ENCODE measurements around the gene CLIC4. TPM values are rescaled to one million over a fixed set of nuclear protein-coding genes. Genes with fewer than 3 reads are reported as not detected.
A peak's percentile ranks its signal among the peaks of the same experiment; 100 is the strongest.

The CLIC4 gene
- total and polyA plus RNA-seq, 4 donors: 15.0 to 40.7 (median 28.4) TPM

- Histone ChIP-seq H3K27me3 (ENCODE audit: control insufficient read depth in 4 of 4, insufficient read depth in 4 of 4, low read length in 3 of 4) (no peaks in the 10 kb centered on the region), H3K9me3 (ENCODE audit: control insufficient read depth in 4 of 4, low read length in 3 of 4) (no peaks in the 10 kb centered on the region), H3K27ac (ENCODE audit: low read depth in 1 of 2, low read length in 2 of 2) (no peak overlapping the region), H3K36me3 (ENCODE audit: control insufficient read depth in 4 of 4, insufficient read depth in 3 of 4, low read depth in 1 of 4, low read length in 3 of 4) (no peaks in the 10 kb centered on the region), H3K9ac (ENCODE audit: low read depth in 1 of 2, low read length in 2 of 2) (no peak overlapping the region), H3K4me1 (ENCODE audit: control insufficient read depth in 4 of 4, insufficient read depth in 4 of 4, low read length in 3 of 4) (no peaks in the 10 kb centered on the region), H3K4me3 (ENCODE audit: low read depth in 1 of 3, low read length in 3 of 3) (no peak overlapping the region)
- DNase-seq (ENCODE audit: low spot score): peak; percentile 13
- 90% methylated on average over 11 of the region's 11 CpGs for WGBS
- TF ChIP-seq, protein P1, sequence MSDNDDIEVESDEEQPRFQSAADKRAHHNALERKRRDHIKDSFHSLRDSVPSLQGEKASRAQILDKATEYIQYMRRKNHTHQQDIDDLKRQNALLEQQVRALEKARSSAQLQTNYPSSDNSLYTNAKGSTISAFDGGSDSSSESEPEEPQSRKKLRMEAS (IDR thresholded peaks at IDR 0.05): no peak
- TF ChIP-seq TAF1 (conservative IDR thresholded peaks at IDR 0.05): no peak
- TF ChIP-seq JUND (IDR thresholded peaks at IDR 0.05): no peak
These were observed 126.2 kb downstream of the CLIC4 start for GRCh38 chr1:24871306-24871901.

- no peaks in the 10 kb centered on the region for H3K4me1 ChIP-seq (ENCODE audit: control insufficient read depth in 4 of 4, insufficient read depth in 4 of 4, low read length in 3 of 4)
- no peak overlapping the region for H3K4me3 ChIP-seq (ENCODE audit: low read depth in 1 of 3, low read length in 3 of 3)
- DNase-seq (ENCODE audit: low spot score): peak; percentile 29
- TF ChIP-seq RXRA (IDR thresholded peaks at IDR 0.05): no peak
- TF ChIP-seq, protein P1 (IDR thresholded peaks at IDR 0.05): no peak
- TF ChIP-seq, protein P2, sequence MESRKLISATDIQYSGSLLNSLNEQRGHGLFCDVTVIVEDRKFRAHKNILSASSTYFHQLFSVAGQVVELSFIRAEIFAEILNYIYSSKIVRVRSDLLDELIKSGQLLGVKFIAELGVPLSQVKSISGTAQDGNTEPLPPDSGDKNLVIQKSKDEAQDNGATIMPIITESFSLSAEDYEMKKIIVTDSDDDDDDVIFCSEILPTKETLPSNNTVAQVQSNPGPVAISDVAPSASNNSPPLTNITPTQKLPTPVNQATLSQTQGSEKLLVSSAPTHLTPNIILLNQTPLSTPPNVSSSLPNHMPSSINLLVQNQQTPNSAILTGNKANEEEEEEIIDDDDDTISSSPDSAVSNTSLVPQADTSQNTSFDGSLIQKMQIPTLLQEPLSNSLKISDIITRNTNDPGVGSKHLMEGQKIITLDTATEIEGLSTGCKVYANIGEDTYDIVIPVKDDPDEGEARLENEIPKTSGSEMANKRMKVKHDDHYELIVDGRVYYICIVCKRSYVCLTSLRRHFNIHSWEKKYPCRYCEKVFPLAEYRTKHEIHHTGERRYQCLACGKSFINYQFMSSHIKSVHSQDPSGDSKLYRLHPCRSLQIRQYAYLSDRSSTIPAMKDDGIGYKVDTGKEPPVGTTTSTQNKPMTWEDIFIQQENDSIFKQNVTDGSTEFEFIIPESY (IDR thresholded peaks at IDR 0.05): no peak
- TF ChIP-seq, protein P3, sequence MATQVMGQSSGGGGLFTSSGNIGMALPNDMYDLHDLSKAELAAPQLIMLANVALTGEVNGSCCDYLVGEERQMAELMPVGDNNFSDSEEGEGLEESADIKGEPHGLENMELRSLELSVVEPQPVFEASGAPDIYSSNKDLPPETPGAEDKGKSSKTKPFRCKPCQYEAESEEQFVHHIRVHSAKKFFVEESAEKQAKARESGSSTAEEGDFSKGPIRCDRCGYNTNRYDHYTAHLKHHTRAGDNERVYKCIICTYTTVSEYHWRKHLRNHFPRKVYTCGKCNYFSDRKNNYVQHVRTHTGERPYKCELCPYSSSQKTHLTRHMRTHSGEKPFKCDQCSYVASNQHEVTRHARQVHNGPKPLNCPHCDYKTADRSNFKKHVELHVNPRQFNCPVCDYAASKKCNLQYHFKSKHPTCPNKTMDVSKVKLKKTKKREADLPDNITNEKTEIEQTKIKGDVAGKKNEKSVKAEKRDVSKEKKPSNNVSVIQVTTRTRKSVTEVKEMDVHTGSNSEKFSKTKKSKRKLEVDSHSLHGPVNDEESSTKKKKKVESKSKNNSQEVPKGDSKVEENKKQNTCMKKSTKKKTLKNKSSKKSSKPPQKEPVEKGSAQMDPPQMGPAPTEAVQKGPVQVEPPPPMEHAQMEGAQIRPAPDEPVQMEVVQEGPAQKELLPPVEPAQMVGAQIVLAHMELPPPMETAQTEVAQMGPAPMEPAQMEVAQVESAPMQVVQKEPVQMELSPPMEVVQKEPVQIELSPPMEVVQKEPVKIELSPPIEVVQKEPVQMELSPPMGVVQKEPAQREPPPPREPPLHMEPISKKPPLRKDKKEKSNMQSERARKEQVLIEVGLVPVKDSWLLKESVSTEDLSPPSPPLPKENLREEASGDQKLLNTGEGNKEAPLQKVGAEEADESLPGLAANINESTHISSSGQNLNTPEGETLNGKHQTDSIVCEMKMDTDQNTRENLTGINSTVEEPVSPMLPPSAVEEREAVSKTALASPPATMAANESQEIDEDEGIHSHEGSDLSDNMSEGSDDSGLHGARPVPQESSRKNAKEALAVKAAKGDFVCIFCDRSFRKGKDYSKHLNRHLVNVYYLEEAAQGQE (IDR thresholded peaks at IDR 0.05): no peak
- TF ChIP-seq HNF4G (IDR thresholded peaks at IDR 0.05): no peak
- no peak for TF ChIP-seq SP1 (IDR thresholded peaks at IDR 0.05)
- no peak for TF ChIP-seq FOXA1 (IDR thresholded peaks at IDR 0.05)
- TF ChIP-seq TAF1 (conservative IDR thresholded peaks at IDR 0.05): no peak
- no peak for TF ChIP-seq RAD21 (IDR thresholded peaks at IDR 0.05)
- no peak for TF ChIP-seq YY1 (IDR thresholded peaks at IDR 0.05)
- TF ChIP-seq JUND (IDR thresholded peaks at IDR 0.05): no peak
- no peak for TF ChIP-seq ATF3 (IDR thresholded peaks at IDR 0.05)
- TF ChIP-seq, protein P4, sequence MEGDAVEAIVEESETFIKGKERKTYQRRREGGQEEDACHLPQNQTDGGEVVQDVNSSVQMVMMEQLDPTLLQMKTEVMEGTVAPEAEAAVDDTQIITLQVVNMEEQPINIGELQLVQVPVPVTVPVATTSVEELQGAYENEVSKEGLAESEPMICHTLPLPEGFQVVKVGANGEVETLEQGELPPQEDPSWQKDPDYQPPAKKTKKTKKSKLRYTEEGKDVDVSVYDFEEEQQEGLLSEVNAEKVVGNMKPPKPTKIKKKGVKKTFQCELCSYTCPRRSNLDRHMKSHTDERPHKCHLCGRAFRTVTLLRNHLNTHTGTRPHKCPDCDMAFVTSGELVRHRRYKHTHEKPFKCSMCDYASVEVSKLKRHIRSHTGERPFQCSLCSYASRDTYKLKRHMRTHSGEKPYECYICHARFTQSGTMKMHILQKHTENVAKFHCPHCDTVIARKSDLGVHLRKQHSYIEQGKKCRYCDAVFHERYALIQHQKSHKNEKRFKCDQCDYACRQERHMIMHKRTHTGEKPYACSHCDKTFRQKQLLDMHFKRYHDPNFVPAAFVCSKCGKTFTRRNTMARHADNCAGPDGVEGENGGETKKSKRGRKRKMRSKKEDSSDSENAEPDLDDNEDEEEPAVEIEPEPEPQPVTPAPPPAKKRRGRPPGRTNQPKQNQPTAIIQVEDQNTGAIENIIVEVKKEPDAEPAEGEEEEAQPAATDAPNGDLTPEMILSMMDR (IDR thresholded peaks at IDR 0.05; ENCODE audit: low read depth, low read length, missing input control): no peak
- no peak for TF ChIP-seq NR2F2 (IDR thresholded peaks at IDR 0.05)
- no peak for TF ChIP-seq HNF4A (conservative IDR thresholded peaks at IDR 0.05)
- TF ChIP-seq GABPA (IDR thresholded peaks at IDR 0.05 in 1 of 2, conservative IDR thresholded peaks at IDR 0.05 in 1 of 2): no peak
- no peak for TF ChIP-seq FOXA2 (IDR thresholded peaks at IDR 0.05)
- no peak for TF ChIP-seq EGR1 (IDR thresholded peaks at IDR 0.05; ENCODE audit: low read depth in 2 of 2)
- no peak overlapping the region for H3K9ac ChIP-seq (ENCODE audit: low read depth in 1 of 2, low read length in 2 of 2)
- H3K9me3 ChIP-seq (ENCODE audit: control insufficient read depth in 4 of 4, low read length in 3 of 4): no peaks in the 10 kb centered on the region
- no peaks in the 10 kb centered on the region for H3K36me3 ChIP-seq (ENCODE audit: control insufficient read depth in 4 of 4, insufficient read depth in 3 of 4, low read depth in 1 of 4, low read length in 3 of 4)
- 84% methylated on average over 19 of the region's 19 CpGs for WGBS
- H3K27me3 ChIP-seq (ENCODE audit: control insufficient read depth in 4 of 4, insufficient read depth in 4 of 4, low read length in 3 of 4): no peaks in the 10 kb centered on the region
- H3K27ac ChIP-seq (ENCODE audit: low read depth in 1 of 2, low read length in 2 of 2): no peak overlapping the region
These were observed 127.0 kb downstream of the CLIC4 start for GRCh38 chr1:24872061-24872850.
